Stimulated activated CD4-positive, alpha-beta T cell treated with anti-CD3 and anti-CD28 coated beads, Interleukin-15, amount 100 ng/mL, for 1 hour (primary cell): ENCODE measurements around the gene LRRC9.
"Not testable (repeated sequence)": the region's sequence is repeated elsewhere in the genome, so short reads cannot be mapped to it uniquely, and the experiment has no call there.

ENCODE experiments used
- DNase-seq, 2 donors: peaks; one replicate each; pipeline ENCODE4 v3.0.0-alpha.2; 2020; ENCODE audit warnings: low read depth in 1 of 2, low spot score in 1 of 2

Gene LRRC9

DNA sequence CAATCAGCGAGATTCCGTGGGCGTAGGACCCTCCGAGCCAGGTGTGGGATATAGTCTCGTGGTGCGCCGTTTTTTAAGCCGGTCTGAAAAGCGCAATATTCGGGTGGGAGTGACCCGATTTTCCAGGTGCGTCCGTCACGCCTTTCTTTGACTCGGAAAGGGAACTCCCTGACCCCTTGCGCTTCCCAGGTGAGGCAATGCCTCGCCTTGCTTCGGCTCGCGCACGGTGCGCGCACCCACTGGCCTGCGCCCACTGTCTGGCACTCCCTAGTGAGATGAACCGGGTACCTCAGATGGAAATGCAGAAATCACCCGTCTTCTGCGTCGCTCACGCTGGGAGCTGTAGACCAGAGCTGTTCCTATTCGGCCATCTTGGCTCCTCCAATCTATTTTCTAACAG lies 32.2 kb downstream of the LRRC9 start:
- not testable (repeated sequence) for DNase-seq

DNA sequence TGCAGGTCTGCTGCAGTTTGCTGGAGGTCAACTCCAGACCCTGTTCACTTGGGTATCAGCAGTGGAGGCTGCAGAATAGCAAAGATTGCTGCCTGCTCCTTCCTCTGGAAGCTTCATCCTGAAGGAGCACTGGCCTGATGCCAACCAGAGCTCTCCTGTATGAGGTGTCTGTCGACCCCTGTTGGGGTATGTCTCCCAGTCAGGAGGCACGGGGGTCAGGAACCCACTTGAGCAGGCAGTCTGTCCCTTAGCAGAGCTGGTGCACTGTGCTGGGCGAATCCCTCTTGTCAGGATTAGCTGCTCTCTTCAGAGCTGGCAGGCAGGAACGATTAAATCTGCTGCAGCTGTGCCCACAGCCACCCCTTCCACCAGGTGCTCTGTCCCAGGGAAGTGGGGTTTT lies 37.9 kb downstream of the LRRC9 start:
- not testable (repeated sequence) for DNase-seq

DNA sequence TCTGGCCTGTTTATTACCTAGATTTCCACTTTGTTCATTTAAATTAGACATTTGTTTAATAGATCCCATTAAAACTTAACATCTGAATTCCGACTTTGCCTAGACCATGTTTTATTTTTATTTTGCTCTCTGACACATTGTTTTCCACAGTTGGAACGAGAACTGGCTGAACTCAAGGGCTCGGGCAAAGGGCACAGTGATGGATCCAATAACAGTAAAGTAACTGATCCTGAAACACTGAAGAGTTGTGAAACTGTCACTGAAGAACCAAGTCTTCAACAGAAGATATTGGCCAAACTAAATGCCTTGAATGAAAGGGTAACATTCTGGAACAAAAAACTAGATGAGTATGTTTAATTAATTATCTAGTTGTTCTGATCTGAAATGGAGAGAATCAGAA lies 39.7 kb downstream of the LRRC9 start:
- DNase-seq = no peak

DNA sequence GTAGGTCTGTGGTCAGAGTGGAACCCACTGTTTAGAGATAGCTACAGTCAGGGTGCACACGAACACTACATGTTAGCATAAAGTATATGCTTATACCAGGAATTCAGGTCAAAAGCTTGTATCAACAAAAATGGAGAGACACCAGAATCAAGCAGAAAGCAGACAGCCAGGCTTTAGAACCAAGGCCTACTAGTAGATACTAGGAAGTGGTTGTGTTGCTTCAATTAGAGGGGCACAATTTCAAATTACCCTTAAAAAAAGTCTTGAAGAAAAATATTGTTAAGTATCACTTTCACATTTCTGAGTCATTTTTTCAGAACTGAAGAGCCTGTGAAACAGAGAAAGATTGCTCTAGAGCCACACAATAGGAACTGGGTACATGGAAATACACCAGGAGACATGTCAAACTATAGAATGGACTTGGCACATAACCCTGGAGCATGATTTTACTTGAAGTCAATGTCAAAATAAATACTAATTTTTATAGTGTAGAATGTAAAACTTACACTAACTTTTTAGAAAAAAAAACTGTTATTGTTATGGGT lies 41.6 kb downstream of the LRRC9 start:
- no peak for DNase-seq

DNA sequence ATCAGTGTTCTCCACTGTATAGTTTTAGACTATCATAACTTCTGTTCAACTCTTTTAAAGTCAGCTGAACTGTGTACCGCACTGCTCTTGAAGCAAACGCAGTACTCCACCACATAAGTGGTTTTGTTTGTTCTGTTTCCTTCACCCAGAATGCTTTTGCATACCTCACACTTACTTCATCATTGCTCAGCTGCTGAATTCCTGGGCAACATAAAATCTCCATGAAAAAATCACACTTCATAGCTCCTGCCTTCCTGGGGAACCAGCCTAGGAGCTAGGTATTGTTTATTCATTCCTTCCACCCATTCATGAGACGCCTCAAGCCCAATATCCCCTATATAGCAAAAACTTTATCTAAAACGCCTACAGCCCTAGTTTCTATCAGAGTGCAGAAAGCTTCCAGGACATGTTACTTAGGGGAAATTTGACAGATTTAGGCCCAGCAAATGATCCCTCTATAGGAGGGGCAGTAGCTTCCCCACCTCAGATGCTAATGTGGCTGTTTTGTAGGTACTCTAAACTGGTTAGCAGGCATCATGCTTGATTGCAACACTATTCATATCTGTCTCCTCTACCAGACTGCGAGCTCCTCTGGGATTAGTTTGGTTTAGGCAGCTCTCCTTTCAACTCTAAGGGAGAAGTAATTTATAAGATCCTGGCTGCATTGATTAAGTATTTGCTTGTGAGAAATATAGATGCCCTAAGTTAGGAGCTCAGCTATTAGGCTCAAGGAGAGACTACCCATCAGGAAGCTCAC lies 44.5 kb downstream of the LRRC9 start:
- no peak for DNase-seq

DNA sequence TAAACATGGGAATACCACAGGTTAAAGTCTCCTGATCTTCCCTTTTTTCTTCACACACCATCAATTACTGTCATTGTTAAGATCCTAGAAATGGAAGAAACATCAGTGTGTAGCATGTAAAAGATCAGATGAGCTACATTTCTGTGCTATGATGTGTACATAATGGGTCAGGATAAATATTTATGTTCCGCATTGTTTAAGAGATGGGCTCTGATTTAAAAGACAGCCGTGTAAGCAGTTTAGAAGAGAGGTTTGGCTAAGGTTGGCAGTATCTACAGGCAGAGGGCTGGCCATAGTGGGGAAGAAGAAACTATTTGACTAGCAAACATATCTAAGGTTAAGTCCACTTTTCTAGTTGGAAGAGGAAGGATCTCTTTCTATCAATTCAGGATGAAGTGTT lies 49.4 kb downstream of the LRRC9 start:
- DNase-seq = no peak

DNA sequence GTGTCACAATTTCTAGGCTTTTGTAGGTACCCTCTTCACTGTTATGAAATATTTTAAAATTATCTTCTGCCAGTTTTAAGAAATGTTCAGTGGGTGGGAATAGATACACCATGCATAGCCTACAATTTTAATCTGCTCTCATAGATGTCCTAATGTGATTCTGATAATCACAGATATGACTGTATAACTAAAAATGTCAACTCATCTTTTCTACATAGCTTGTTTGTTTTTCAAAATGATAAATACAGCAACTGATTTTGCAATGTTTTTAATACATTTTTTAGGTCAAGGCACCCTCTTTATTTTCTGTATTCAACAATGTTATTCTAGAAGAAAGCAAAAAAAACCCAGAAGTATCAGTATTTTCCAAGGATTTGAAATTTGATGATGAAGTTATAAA lies 61.6 kb downstream of the LRRC9 start:
- DNase-seq = no peak

DNA sequence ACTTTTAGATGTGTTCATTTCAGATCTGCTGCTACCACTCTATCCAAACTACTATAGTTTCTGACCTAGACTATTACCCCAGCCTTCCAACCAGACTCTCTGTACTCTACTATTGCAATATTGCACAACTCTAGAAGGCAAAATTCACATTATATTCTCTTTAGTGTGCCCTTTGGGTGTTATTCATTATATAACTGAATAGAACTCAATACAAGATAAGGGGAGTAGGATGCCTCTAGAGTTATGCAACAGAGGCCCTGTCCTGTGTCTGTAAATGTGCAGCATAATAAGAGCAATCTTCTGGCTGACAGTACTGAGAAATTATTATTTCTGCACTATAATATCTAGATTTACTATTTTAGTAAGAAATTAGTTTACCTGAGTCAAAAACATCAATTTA lies 63.1 kb downstream of the LRRC9 start:
- DNase-seq = no peak

DNA sequence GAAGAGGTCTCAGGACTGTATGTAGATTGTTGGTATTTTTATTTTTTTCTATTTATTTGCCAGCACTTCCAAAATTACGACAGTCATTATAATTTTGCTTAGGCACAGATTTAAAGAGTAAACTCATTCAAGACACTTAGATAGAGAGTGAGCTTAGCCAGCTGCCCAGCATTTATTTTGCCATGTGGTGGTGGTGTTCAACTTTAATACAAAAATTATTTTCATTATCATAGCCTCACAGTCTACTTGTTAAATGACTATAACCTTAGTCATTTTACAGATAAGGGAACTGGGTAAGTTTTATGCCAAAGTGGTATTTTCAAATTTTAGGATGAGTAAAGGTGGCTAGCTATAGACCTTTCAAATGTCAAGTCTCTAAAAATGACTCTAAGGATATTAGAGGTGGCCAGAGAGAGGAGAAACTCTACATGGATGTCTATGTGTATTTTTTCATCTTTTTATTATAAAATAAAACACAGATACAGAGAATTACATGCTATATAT lies 66.7 kb downstream of the LRRC9 start:
- no peak for DNase-seq

DNA sequence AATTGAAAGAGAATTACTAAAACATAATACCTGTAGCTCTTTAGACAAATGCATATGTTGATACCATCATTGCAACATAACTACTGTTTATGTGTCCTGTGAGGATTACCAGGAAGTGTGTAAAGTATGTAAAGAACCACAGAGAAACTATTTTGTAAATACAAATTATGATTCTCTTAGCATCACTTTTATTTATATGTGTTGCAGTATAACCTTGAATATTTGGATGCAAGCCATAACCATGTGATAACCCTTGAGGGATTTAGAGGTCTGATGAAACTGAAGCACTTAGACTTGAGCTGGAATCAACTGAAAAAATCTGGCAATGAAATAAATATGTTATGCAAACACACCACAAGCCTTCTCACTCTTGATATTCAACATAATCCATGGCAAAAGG lies 77.5 kb downstream of the LRRC9 start:
- no peak for DNase-seq

DNA sequence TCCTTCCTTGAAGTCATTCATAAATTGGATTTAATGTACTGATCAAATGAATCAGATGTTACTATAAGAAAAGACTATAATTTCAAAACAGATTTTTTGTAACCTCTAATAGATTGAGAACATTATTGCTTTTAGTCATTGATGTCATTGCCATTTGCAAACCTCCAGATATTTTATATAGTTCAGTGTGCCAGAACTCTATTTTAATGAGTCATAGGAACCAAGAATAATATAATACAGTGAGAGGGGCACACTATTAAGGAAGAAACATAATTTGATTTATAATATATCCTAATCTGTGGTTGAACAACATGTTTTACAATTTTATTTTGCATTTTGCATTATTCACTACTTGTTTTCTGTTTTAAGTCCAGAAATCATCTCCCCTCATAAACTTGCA lies 78.0 kb downstream of the LRRC9 start:
- no peak for DNase-seq

DNA sequence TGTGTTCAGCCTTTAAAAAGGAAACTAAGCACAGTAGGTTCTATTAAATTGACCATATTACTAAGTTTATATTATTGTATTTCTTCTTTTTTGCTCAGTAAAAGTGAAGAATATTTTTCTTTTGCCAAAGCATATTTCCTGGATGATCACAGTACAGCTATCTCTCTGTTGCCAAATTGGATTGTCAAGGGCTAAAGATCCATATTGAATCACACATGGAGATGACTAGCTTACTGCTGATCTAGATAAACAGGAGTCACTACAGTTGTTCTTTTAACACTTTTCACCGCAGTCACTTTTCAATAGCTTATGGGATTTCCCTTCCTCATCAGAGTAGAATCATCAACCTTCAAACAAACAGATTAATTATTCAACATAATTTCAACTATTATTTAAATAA lies 78.6 kb downstream of the LRRC9 start:
- no peak for DNase-seq

DNA sequence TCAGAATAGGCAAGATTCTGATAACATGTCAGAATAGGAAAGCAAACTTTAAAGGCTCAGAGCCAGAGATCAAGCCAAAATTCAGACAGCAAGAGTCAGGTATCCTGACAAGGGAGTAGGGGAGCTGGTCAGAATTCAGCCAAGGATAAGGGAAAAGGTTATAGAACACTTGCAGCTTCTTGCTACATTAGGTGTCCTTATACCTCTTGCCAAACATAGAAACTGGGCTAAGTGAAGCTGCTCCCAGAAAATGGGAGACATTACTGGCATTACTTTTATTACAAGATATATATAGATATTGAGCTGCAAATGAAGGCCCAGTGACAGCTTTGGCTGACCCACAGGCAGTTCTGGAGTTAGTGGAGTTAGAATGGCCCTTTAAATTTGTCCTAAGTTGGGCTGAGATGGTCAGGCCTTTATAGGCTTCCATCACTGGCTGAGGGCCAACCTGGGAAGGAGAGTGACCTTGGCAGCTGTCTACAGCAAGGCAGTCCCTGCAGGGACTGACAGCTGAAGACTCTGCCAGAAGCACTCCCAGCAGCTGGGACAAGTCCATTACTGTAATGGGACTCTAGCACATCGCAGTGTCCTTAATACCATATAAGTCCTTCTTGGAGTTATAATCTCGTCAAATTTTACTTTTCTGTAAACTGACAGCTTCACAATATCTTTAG lies 83.0 kb downstream of the LRRC9 start:
- DNase-seq = no peak

DNA sequence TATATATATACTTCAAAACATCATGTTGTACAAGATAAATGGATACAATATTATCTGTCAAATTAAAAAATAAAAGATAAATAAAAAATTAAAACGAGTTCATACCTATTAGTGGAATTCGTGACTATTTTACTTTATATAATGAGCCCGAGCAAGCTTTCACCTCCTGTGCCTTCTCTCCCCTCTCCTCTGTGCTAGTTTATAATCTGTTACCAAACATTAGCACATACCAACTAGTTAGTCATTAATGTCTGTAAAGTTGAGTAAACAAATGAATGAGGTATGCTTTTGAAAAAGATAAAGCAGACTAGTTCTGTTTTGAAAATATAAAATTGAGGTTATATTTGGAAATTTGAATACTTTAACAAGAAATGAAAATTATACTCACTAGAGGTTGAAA lies 84.0 kb downstream of the LRRC9 start:
- no peak for DNase-seq

DNA sequence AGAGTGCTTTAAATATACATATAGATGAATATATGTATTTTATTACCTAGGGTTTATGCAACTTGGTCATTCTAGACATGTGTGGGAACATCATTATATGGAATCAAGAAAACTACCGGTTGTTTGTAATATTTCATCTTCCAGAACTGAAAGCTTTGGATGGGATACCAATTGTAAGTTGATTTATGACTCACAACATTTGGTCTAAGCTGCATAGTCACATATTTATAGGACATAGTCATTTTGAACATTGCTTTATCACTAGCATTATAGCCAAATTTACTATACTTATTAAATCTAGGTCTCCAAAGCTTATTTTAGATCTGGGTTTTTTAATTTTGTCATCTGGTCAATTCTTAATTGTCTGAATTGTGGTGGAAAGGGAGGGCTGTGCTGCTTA lies 88.1 kb downstream of the LRRC9 start:
- no peak for DNase-seq

DNA sequence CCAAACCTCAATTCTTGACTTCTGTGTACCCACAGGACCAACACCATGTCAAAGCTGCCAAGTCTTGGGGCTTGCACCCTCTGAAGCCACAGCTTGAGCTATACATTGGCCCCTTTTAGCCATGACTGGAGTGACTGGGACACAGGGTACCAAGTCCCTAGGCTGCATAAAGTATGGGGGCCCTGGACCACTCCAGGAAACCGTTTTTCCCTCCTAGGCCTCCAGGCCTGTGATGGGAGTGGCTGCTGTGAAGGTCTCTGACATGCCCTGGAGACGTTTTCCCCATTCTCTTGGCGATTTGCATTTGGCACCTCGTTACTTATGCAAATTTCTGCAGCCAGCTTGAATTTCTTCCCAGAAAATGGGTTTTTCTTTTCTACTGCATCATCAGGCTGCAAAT lies 90.3 kb downstream of the LRRC9 start:
- DNase-seq = not testable (repeated sequence)

DNA sequence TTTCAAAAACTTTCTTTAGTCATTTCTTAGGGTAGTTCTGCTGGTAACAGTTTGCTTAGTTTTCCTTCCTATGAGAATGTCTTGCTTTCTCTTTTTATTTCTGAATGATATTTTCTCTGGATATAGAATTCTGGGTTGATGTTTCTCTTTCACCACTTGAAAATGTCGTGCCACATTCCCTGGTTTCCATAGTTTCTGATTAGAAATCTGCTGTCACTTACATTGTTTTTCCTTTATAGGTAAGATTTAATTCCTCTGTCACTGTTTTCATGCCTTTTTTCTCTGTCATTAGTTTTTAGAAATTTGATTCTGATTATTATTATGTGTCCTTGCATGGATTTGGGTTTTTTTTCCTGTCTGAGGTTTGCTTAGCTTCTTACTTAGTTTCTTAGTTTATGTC lies 94.5 kb downstream of the LRRC9 start:
- no peak for DNase-seq

DNA sequence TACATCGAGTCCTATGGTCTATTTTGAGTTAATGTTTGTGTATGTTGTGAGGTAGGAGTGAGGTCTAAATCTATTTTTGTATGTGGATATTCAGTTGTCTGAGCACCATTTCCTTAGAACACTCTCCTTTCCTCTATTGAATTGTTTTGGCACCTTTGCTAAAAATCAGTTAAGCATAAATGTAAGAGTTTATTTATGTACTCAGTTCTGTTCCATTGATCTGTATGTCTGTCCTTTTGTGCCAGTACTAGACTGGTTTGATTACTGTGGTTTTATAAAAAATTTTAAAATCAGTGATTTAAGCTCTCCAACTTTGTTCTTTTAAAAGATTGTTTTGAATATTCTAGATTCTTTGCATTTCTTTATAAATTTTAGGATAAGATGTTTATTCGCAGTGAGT lies 101.7 kb downstream of the LRRC9 start:
- DNase-seq = no peak

DNA sequence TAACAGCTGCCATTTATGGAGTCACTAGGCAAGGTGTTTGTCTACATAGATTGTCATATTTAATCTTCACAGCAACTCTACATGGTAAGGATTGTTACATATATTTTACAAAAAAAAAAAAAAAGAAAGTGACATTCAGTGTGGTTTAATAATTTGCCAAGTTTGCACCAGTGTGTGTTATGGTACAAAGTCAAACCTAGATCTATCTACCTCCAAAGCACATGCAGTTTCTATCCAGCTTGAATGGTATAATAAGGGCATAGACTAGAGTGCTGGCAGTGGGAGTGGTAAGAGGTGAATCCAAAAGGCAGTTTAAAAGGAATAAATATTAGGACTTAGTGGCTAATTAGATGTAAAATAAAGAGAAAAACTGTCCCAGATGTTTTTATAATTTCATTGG lies 105.6 kb downstream of the LRRC9 start:
- DNase-seq = no peak

DNA sequence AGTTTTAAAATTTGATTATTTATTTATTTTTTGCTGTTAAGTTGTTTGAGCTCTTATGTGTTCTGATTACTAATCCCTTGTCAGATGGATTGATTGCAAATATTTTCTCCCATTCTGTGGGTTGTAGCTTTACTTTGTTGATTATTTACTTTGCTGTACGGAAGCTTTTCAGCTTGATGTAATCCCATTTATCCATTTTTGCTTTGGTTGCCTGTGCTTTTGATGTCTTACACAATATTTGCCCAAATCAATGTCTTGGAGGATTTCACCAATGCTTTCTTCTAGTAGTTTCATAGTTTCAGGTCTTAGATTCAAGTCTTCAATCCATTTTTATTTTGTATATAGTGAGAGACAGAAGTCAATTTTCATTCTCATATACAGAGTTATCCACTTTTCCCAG lies 115.2 kb downstream of the LRRC9 start:
- DNase-seq = no peak

DNA sequence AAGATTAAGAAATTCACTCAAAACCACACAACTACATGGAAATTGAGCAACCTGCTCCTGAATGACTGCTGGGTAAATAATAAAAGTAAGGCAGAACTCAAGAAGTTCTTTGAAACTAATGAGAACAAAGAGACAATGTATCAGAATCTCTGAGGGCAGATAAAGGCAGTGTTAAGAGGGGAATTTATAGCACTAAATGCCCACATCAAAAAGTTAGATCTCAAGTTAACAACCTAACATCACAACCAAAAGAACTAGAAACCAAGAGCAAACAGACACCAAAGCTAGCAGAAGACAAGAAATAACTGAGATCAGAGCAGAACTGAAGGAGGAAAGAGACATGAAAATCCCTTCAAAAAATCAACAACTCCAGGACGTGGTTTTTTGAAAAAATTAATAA lies 128.0 kb downstream of the LRRC9 start:
- DNase-seq = not testable (repeated sequence)

DNA sequence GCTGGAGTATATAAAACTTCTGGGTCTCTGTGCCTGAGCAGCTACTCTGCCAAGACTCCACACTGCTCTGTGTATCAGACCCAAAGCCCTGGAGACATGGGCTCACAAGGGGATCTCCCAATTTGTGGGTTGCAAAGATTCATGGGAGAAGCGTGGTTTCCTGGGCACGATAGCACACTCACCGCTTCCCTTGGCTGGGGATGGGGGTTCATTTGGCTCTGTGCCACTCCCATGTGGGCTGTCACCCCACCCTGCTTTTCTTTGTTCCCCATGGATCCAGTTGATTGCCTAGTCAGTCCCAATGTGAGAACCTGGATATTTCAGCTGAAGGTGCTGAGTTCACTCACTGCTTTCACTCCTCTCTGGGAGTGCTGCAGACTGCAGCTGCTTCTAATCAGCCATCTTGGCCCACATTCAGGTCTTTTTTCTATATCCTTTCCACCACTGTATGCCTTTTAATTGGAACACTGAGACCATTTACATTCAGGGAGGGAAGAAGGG lies 131.8 kb downstream of the LRRC9 start:
- DNase-seq = no peak
